ENCODE measurements around the gene TVP23B. TPM values are rescaled to one million over a fixed set of nuclear protein-coding genes. Genes with fewer than 3 reads are reported as not detected.
"Not testable (repeated sequence)": the region's sequence is repeated elsewhere in the genome, so short reads cannot be mapped to it uniquely, and the experiment has no call there.

The TVP23B gene
- 46.6 and 47.7 TPM in 2 replicates for total RNA-seq (2014; rRNA removed; shearing (Covaris generic))

- peak; percentile 96 for DNase-seq (ENCODE audit: low spot score)
- in situ Hi-C loops (cut with HindIII; ENCODE audit: low sequenced_read_pairs), result not testable (repeated sequence)
Measured at GRCh38 chr17:18780991-18781718, at the start of gene TVP23B. Gene TVP23B (plus strand): TSS chr17:18781183. CDS start chr17:18781294, 111 bp downstream.

DNA sequence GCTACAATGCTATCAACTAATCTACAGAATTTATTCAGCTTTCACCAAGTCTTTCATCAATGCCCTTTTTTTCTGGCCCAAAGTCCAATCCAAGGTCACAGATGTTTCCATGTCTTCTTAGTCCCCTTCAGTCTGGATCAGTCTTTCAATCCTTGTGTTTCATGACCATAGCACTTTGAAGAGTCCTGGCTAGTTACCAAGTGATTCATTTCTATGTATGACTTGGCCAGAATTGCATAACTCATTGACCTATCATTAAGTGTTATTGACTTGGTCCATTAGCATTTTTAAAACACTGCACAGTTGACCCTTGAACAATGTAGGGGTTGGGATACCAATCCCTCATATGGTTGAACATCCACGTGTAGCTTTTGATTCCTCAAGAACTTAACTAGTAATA, 48.5 kb upstream of the TVP23B start:
- in situ Hi-C loops (cut with HindIII; ENCODE audit: low sequenced_read_pairs); DNase-seq (ENCODE audit: low spot score): not testable (repeated sequence)

DNA sequence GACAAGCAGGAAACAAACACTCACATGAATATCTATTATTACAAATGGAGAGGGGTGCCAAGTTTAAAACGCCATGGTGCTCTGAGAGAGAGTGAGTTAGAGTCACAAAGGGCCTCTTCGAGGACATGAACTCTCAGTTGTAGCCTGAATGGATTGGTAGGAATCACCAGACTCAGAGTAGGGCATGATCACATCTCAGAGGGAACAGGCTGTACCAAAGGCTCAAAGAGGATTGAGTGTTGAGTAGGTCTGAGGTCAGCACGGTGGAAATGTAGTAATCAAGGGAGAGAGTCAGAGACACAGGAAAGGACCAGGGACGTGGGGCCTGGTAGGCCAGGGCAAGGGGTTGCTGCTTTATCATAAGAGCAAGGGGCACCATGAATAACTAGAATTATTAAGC, 47.6 kb upstream of the TVP23B start:
- DNase-seq (ENCODE audit: low spot score); in situ Hi-C loops (cut with HindIII; ENCODE audit: low sequenced_read_pairs): not testable (repeated sequence)

DNA sequence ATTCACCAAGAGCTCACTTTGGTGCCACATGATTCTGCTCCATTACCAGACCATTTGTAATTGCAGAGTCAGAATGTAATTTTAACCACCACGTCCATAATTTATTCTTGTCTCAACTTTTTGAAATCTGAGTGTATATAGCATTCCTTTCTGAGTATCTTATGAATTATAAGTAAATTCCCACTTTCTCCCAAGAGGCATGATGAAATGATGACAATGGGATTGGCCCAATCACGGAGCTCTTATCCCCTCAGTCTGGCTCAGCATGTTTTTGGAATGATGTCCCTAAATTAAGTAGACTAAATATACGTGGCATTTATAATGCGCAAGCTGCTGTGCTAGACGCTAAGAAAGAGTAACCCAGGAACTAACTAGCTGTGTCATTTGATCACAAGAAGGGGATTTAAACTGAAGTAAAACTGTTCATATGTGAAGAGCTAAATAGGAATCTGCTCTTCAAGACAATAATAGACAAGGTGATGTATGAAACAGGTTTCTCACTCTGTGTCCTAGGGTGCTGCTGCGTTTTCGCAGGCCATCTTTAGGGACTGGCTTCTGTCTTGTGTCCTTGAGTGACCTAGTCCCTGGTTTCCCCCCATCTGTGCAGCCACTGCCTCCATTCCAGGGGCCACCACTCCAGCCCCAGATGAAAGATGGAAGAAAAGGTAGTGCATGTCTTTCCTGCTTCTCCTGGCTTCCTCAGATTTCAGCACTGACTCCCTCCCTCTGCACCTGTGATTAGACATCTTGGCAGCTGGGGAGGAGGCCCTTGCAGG, 41.2 kb upstream of the TVP23B start:
- in situ Hi-C loops (cut with HindIII; ENCODE audit: low sequenced_read_pairs), result not testable (repeated sequence)
- peak; percentile 74 for DNase-seq (ENCODE audit: low spot score)

GRCh38 chr17:18741228-18741627, 39.8 kb upstream of the TVP23B start:
- in situ Hi-C loops (cut with HindIII; ENCODE audit: low sequenced_read_pairs), result not testable (repeated sequence)
- peak; percentile 86 for DNase-seq (ENCODE audit: low spot score)

DNA sequence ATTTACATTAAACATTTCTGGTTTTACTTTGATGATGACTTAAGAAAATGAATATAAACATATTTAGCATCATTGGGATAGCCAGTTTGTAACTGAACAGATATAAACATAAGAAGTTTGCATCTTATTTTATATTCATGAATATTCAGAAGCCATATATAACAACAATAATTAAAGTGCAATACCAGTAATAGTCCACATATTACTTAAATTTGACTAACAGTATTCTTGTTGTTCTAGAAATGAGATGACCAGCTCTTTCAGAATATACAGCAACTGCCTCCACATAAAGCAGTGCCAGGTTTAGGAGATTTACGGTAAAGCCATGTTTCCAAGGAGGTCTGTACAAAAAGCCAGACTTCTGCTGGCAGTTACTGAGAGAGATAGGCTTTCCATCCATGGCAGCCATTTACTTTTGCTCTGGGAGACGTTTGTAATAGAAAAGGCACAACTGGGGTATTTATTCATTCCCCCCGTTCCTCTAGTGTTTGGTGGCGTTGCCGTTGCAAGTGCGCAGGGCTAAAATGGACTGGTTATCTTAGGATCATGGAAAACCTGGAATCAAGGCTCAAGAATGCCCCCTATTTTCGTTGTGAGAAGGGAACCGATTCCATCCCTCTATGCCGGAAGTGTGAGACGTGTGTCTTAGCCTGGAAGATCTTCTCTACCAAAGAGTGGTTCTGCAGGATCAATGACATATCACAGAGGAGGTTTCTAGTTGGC, 37.1 kb upstream of the TVP23B start, which contains the start of gene FBXW10:
Gene FBXW10, plus strand, starts transcription at position 356 of the 723 bp plus-strand sequence. Its CDS starts 191 bp downstream, at position 547.
- in situ Hi-C loops (cut with HindIII; ENCODE audit: low sequenced_read_pairs), result not testable (repeated sequence)
- peak; percentile 43 for DNase-seq (ENCODE audit: low spot score)

- in situ Hi-C loops (cut with HindIII; ENCODE audit: low sequenced_read_pairs); DNase-seq (ENCODE audit: low spot score): not testable (repeated sequence)
Measured at GRCh38 chr17:18744726-18745125, 36.3 kb upstream of the TVP23B start.

DNA sequence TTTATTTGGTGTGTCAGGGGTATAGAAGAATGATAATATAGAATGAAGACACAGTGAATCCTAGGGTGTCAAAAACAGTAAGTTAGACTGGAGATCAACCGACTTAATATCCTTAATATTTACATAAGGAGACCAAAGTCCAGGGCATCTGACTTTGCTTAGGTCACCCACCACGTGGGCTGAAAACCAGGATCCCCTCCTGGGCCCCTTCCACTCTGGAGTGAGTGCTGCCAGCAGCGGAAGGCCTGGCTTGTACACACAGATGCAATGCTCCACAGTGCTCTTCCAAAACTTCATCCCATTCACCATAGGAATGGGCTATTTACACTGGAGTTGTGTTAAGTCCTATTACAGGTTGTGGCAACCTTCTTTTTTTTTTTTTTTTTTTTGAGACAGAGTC, 34.4 kb upstream of the TVP23B start:
- in situ Hi-C loops (cut with HindIII; ENCODE audit: low sequenced_read_pairs); DNase-seq (ENCODE audit: low spot score): not testable (repeated sequence)

DNA sequence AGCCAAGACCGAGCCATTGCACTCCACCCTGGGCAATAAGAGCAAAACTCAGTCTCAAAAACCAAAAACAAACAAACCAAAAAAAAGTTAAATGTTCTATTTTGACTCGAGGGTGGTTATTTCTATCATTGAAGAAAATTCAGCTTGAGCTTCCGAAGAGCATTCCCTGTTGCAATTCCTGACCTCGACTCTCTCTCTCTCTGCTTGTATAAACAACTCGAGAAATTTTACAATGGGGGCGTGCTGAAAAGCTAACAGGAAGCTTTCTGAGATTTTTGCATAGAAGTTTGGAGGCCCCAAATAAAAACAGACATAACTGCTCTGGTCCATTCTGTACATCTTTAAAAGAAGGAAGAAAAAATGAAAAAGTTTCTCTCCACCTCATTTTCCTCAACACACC, 33.5 kb upstream of the TVP23B start:
- DNase-seq (ENCODE audit: low spot score); in situ Hi-C loops (cut with HindIII; ENCODE audit: low sequenced_read_pairs): not testable (repeated sequence)

- in situ Hi-C loops (cut with HindIII; ENCODE audit: low sequenced_read_pairs); DNase-seq (ENCODE audit: low spot score): not testable (repeated sequence)
Measured at GRCh38 chr17:18750242-18750641, 30.7 kb upstream of the TVP23B start.

- DNase-seq (ENCODE audit: low spot score); in situ Hi-C loops (cut with HindIII; ENCODE audit: low sequenced_read_pairs): not testable (repeated sequence)
Measured at GRCh38 chr17:18753829-18754409, 27.1 kb upstream of the TVP23B start.

DNA sequence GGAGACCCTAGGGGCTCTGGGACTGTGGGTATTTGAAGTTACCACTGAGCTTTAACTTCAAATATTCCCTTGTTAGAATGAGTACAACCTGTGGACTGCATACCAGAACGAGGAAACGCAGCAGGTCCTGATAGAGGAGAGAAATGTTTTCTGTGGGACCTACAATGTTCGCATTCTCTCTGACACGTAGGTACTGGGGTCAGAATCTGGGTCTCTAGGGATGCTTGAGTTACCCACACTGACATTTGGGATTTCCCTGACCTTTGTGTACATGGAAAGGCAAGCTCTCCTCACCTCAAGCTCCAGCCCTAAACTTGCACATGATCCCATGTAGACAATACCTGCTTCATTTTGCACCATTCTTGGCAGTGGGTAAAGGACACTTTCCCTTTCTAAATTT, 25.0 kb upstream of the TVP23B start:
- DNase-seq (ENCODE audit: low spot score); in situ Hi-C loops (cut with HindIII; ENCODE audit: low sequenced_read_pairs): not testable (repeated sequence)

GRCh38 chr17:18757368-18758044, 23.5 kb upstream of the TVP23B start:
- in situ Hi-C loops (cut with HindIII; ENCODE audit: low sequenced_read_pairs), result not testable (repeated sequence)

GRCh38 chr17:18758344-18758743, 22.6 kb upstream of the TVP23B start:
- in situ Hi-C loops (cut with HindIII; ENCODE audit: low sequenced_read_pairs); DNase-seq (ENCODE audit: low spot score): not testable (repeated sequence)

More at GRCh38 chr17:18757368-18758044, 23.5 kb upstream of the TVP23B start:
- not testable (repeated sequence) for DNase-seq (ENCODE audit: low spot score)

DNA sequence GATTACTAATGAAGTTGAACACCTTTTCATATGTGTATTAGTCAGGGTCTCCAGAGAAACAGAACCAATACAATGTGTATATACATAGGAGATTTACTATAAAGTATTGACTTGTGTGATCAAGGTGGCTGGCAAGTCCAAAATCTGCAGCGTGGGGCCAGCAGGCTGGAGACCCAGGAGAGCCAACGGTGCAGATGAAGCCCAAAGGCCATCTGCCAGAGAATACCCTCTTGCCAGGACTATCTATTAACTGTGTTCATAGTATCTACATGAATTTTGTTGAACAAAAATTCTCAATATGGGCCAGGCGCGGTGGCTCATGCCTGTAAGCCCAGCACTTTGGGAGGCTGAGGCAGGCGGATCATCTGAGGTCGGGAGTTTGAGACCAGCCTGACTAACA, 20.8 kb upstream of the TVP23B start:
- in situ Hi-C loops (cut with HindIII; ENCODE audit: low sequenced_read_pairs), result not testable (repeated sequence)

GRCh38 chr17:18770572-18770971, 10.4 kb upstream of the TVP23B start:
- DNase-seq (ENCODE audit: low spot score); in situ Hi-C loops (cut with HindIII; ENCODE audit: low sequenced_read_pairs): not testable (repeated sequence)

More for the DNA sequence above, 20.8 kb upstream of the TVP23B start:
- DNase-seq (ENCODE audit: low spot score), result peak; percentile 54

DNA sequence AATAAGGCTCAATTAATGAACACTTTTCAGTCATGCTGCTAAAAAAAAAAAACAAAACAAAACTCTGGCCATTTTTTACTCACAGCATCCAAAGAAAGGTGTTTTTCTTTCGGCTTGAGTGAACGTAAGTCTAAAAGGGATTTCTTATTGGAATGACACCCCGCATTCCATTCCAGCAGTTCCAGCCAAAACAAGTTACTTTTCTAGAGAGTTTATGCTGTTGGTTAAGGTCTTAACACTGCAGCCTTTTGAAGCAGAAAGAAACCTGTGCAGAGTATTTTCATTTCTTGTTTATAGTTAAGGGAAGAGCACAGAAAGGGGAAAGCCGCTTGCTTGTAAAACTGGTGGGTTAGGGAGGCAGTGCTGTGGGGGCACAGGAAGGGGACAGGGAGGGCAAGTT, 9.9 kb upstream of the TVP23B start:
- in situ Hi-C loops (cut with HindIII; ENCODE audit: low sequenced_read_pairs); DNase-seq (ENCODE audit: low spot score): not testable (repeated sequence)

DNA sequence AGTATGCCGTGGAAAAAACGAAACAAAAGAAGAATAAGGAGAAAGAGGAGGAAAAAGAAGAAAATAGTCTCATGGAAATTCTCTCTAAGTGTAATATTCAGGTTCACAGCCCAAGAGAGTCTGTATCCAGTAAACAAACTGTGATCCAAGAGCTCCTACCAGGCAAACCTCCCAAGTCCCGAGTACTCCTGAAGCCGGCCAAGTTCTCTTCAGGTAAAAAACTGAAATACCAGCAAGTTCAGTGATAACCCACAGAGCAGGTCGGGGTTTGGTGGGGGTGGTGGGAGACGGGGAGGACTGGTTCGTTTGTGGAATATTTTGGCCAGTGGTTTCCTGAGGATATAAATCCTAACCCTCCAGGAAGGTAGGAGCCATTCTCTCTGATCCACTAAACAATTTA, 8.5 kb upstream of the TVP23B start:
- in situ Hi-C loops (cut with HindIII; ENCODE audit: low sequenced_read_pairs), result no loop called here
- DNase-seq (ENCODE audit: low spot score), result no peak

All from G401 (cell line).